SK-N-SH (cell line): ENCODE measurements around the gene KIAA1210. TPM values are rescaled to one million over a fixed set of nuclear protein-coding genes. Genes with fewer than 3 reads are reported as not detected.

Experiments
- CTCF ChIA-PET: fragments of 300-600, 350-600 bp; formaldehyde crosslinking; extraction: SDS; loops from one replicate; lab custom pipeline; 2021; lab: Yijun Ruan, JAX
- POLR2A ChIA-PET: fragments of 350-600 bp; sonication (Branson Sonifier 250); formaldehyde crosslinking; extraction: SDS; loops from one replicate; lab custom pipeline; 2020; ENCODE audit warnings: antibody characterized with exemption, inconsistent platforms; lab: Yijun Ruan, JAX
- DNase-seq: peaks from one replicate; pipeline ENCODE4 v3.0.0; 2012
- H2AFZ ChIP-seq: fragments of 200-600 bp; sonication (generic); 2 replicates; pipeline ENCODE4 v1.8.1; 2016; ENCODE audit warnings: antibody characterized with exemption, mild to moderate bottlenecking, low read depth
- H3F3A ChIP-seq: fragments of 200-600 bp; sonication (generic); replicated peaks from 2 replicates; pipeline ENCODE3; 2016; ENCODE audit warnings: antibody characterized with exemption, mild to moderate bottlenecking; ENCODE audit not compliant: insufficient read depth
- H3K27ac ChIP-seq, 2 experiments: fragments of 200-500 bp in 1 of 2; fragments of 200-600 bp in 1 of 2; sonication (Bioruptor generic) in 1 of 2; sonication (generic), shearing (Covaris generic) in 1 of 2; 2 replicates each; pipeline versions ENCODE4 v1.5.1 to v1.6.1; 2014 to 2016; ENCODE audit warnings: low read depth in 2 of 2, inconsistent platforms in 1 of 2, low read length in 1 of 2, mild to moderate bottlenecking in 1 of 2, mixed read lengths in 1 of 2
- H3K27me3 ChIP-seq: fragments of 200-600 bp; sonication (generic), shearing (Covaris generic); 2 replicates; pipeline ENCODE4 v1.6.1; 2016; ENCODE audit warnings: mixed run types; ENCODE audit not compliant: insufficient read depth
- H3K36me3 ChIP-seq, 2 experiments: fragments of 200-500 bp in 1 of 2; fragments of 200-600 bp in 1 of 2; sonication (Bioruptor generic) in 1 of 2; sonication (generic) in 1 of 2; replicated peaks in 1 of 2; 2 replicates each; pipeline versions ENCODE3 to v1.5.1; 2014 to 2016; ENCODE audit warnings: low read length in 1 of 2, mild to moderate bottlenecking in 1 of 2; ENCODE audit not compliant: insufficient read depth in 2 of 2, control insufficient read depth in 1 of 2
- H3K4me1 ChIP-seq, 2 experiments: fragments of 200-500 bp in 1 of 2; fragments of 200-600 bp in 1 of 2; sonication (Bioruptor generic) in 1 of 2; sonication (generic), shearing (Covaris generic) in 1 of 2; 2 replicates each; pipeline versions ENCODE4 v1.5.1 to v1.6.1; 2014 to 2016; ENCODE audit warnings: low read depth in 1 of 2, low read length in 1 of 2, mixed run types in 1 of 2; ENCODE audit not compliant: insufficient read depth in 2 of 2, control insufficient read depth in 1 of 2
- H3K4me2 ChIP-seq: fragments of 200-600 bp; sonication (generic), shearing (Covaris generic); 2 replicates; pipeline ENCODE4 v1.6.1; 2017; ENCODE audit warnings: mixed run types
- H3K4me3 ChIP-seq, 2 experiments: fragments of 200-500 bp in 1 of 2; fragments of 200-600 bp in 1 of 2; sonication (Bioruptor generic) in 1 of 2; sonication (generic), shearing (Covaris generic) in 1 of 2; 2 replicates each; pipeline versions ENCODE4 v1.5.1 to v1.8.1; 2014 to 2016; ENCODE audit warnings: low read depth in 2 of 2, inconsistent platforms in 1 of 2, low read length in 1 of 2, mild to moderate bottlenecking in 1 of 2, mixed read lengths in 1 of 2, moderate library complexity in 1 of 2
- H3K79me2 ChIP-seq: fragments of 200-600 bp; sonication (generic); 2 replicates; pipeline ENCODE4 v1.8.1; 2017; ENCODE audit warnings: mild to moderate bottlenecking; ENCODE audit not compliant: insufficient read depth
- H3K9ac ChIP-seq: fragments of 200-600 bp; sonication (generic); 2 replicates; pipeline ENCODE4 v1.6.1; 2017; ENCODE audit warnings: mixed run types
- H3K9me2 ChIP-seq: fragments of 200-600 bp; sonication (generic); 2 replicates; pipeline ENCODE4 v1.6.1; 2017; ENCODE audit warnings: mixed run types
- H3K9me3 ChIP-seq: fragments of 200-600 bp; sonication (generic); 2 replicates; pipeline ENCODE4 v1.6.1; 2017; ENCODE audit warnings: mixed run types, mild to moderate bottlenecking, moderate library complexity
- H4K20me1 ChIP-seq: fragments of 200-600 bp; sonication (generic); 2 replicates; pipeline ENCODE4 v1.6.1; 2017; ENCODE audit warnings: mild to moderate bottlenecking, mixed run types; ENCODE audit not compliant: insufficient read depth
- CHD2 ChIP-seq: fragments of 150-350 bp; IDR thresholded peaks from 2 replicates; pipeline ENCODE4 v1.6.1; 2018; ENCODE audit warnings: low read length; ENCODE audit not compliant: partially characterized antibody
- EP300 ChIP-seq, 2 experiments: IDR thresholded peaks; 2 replicates each; pipeline versions ENCODE4 v1.4.0 to v1.6.1; 2012; ENCODE audit warnings: borderline replicate concordance in 1 of 2, low read depth in 1 of 2, low read length in 1 of 2
- EZH2phosphoT487 ChIP-seq: fragments of 200-600 bp; sonication (generic); IDR thresholded peaks from 2 replicates; pipeline ENCODE4 v1.6.1; 2017; ENCODE audit warnings: low read depth, mixed run types, mild to moderate bottlenecking, antibody characterized with exemption, moderate library complexity, borderline replicate concordance
- FOXM1 ChIP-seq: IDR thresholded peaks from 2 replicates; pipeline ENCODE4 v1.4.0; 2012; ENCODE audit warnings: low read depth, mild to moderate bottlenecking
- GABPA ChIP-seq: IDR thresholded peaks from 2 replicates; pipeline ENCODE4 v1.4.0; 2012; ENCODE audit warnings: low read depth, mild to moderate bottlenecking
- NFIC ChIP-seq: IDR thresholded peaks from 2 replicates; pipeline ENCODE4 v1.4.0; 2012; ENCODE audit warnings: borderline replicate concordance
- NRF1 ChIP-seq: IDR thresholded peaks from 2 replicates; pipeline ENCODE4 v1.6.1; 2012; ENCODE audit warnings: low read depth, mild to moderate bottlenecking, low read length
- RAD21 ChIP-seq: IDR thresholded peaks from 2 replicates; pipeline ENCODE4 v1.6.1; 2012; ENCODE audit warnings: mild to moderate bottlenecking, low read length
- RFX5 ChIP-seq: IDR thresholded peaks from 2 replicates; pipeline ENCODE4 v1.6.1; 2012; ENCODE audit warnings: mild to moderate bottlenecking, improper control_type of control experiment, low read length
- RXRA ChIP-seq: IDR thresholded peaks from 2 replicates; pipeline ENCODE4 v1.4.0; 2012; ENCODE audit warnings: low read depth, mild to moderate bottlenecking, borderline replicate concordance
- SIN3A ChIP-seq: IDR thresholded peaks from 2 replicates; pipeline ENCODE4 v1.6.1; 2012; ENCODE audit warnings: low read depth, mild to moderate bottlenecking, low read length, moderate library complexity, borderline replicate concordance
- SMC3 ChIP-seq: IDR thresholded peaks from 2 replicates; pipeline ENCODE4 v1.6.1; 2012; ENCODE audit warnings: low read depth, low read length, improper control_type of control experiment
- TAF1 ChIP-seq: IDR thresholded peaks from 2 replicates; pipeline ENCODE4 v1.6.1; 2012; ENCODE audit warnings: low read depth, mild to moderate bottlenecking, low read length, moderate library complexity, borderline replicate concordance
- TEAD4 ChIP-seq: IDR thresholded peaks from 2 replicates; pipeline ENCODE4 v1.4.0; 2012; ENCODE audit warnings: mild to moderate bottlenecking, borderline replicate concordance; ENCODE audit not compliant: insufficient read depth
- ZBTB33 ChIP-seq: IDR thresholded peaks from 2 replicates; pipeline ENCODE4 v1.4.0; 2012; ENCODE audit warnings: low read depth, borderline replicate concordance
- WGBS: methylation state at CpG from one replicate; pipeline ENCODE4 v1.1.6; 2017; ENCODE audit warnings: low lambda C conversion rate; 5-methylcytosine and 5-hydroxymethylcytosine counted together
- polyA plus RNA-seq, 3 experiments: library from polyadenylated mRNA; depleted of rRNA; stranded (reverse); fragments of >200 nt; gene quantifications; 2 replicates each; pipeline ENCODE4 v1.2.3, GENCODE V29; 2012
- TF ChIP-seq, protein P1 (sequence below): IDR thresholded peaks from 2 replicates; pipeline ENCODE4 v1.4.0; 2012; ENCODE audit warnings: low read depth, borderline replicate concordance
- TF ChIP-seq, protein P2 (sequence below): fragments of 150-350 bp; IDR thresholded peaks from 2 replicates; pipeline ENCODE4 v1.6.1; 2017; ENCODE audit warnings: antibody characterized with exemption, low read length, low read depth, borderline replicate concordance
- TF ChIP-seq, protein P3 (sequence below): IDR thresholded peaks from 2 replicates; pipeline ENCODE4 v1.4.0; 2012; ENCODE audit warnings: low read depth

The KIAA1210 gene
- polyA plus RNA-seq, 1 of the 3 experiments (the other 2 are of a cell fraction): not detected

GRCh38 chrX:119042040-119042439, 85.6 kb downstream of the KIAA1210 start:
- H3K36me3 ChIP-seq: no peaks in the 10 kb centered on the region
- H3F3A ChIP-seq: no peaks in the 10 kb centered on the region
- H3K79me2 ChIP-seq: no peaks in the 10 kb centered on the region
- H3K4me2 ChIP-seq: no peak overlapping the region
- 34% methylated on average over 3 of the region's 3 CpGs for whole genome bisulfite sequencing
- no peak for DNase-seq
- H3K9me3 ChIP-seq: no peaks in the 10 kb centered on the region
- TF ChIP-seq NRF1 (no peak), CHD2 (no peak), RXRA (no peak), NFIC (no peak), EP300 (IDR thresholded peaks at IDR 0.05; ENCODE audit: borderline replicate concordance in 1 of 2, low read depth in 1 of 2, low read length in 1 of 2) (no peak), FOXM1 (no peak), TEAD4 (no peak), TAF1 (no peak), RFX5 (no peak), GABPA (no peak), RAD21 (no peak), ZBTB33 (no peak), SMC3 (no peak), EZH2phosphoT487 (no peak), SIN3A (no peak)
- TF ChIP-seq, protein P1, sequence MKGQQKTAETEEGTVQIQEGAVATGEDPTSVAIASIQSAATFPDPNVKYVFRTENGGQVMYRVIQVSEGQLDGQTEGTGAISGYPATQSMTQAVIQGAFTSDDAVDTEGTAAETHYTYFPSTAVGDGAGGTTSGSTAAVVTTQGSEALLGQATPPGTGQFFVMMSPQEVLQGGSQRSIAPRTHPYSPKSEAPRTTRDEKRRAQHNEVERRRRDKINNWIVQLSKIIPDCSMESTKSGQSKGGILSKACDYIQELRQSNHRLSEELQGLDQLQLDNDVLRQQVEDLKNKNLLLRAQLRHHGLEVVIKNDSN: no peak
- TF ChIP-seq, protein P2, sequence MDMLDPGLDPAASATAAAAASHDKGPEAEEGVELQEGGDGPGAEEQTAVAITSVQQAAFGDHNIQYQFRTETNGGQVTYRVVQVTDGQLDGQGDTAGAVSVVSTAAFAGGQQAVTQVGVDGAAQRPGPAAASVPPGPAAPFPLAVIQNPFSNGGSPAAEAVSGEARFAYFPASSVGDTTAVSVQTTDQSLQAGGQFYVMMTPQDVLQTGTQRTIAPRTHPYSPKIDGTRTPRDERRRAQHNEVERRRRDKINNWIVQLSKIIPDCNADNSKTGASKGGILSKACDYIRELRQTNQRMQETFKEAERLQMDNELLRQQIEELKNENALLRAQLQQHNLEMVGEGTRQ: no peak
- TF ChIP-seq, protein P3, sequence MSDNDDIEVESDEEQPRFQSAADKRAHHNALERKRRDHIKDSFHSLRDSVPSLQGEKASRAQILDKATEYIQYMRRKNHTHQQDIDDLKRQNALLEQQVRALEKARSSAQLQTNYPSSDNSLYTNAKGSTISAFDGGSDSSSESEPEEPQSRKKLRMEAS: no peak
- no peak overlapping the region for H3K4me3 ChIP-seq
- ChIA-PET CTCF (no interaction called here), POLR2A (no interaction called here)
- peak overlapping the region in 1 of 2 experiments; percentile 80; a peak in 1 of 4 replicates for H3K27ac ChIP-seq
- no peaks in the 10 kb centered on the region for H3K9me2 ChIP-seq
- no peaks in the 10 kb centered on the region; the same call in 1 of the 2 replicates for H3K27me3 ChIP-seq
- H2AFZ ChIP-seq: no peak overlapping the region
- H3K4me1 ChIP-seq: 0 out of 4 replicates have a peak, but pooled peaks cover 0 to 7% of the 10 kb centered on the region in 2 experiments
- H3K9ac ChIP-seq: no peak overlapping the region
- H4K20me1 ChIP-seq: no peaks in the 10 kb centered on the region
